OCI-LY7 (cell line): ENCODE data around the gene EGFR. TPM values are rescaled to one million over a fixed set of nuclear protein-coding genes. Genes with fewer than 3 reads are reported as not detected.

Source experiments
- BruUV-seq: library from RNA; stranded (reverse); fragments of 400-500 nt; replicated peaks from 2 replicates; lab custom pipeline; 2021; lab: Mats Ljungman, UMichigan
- CTCF ChIA-PET: fragments of 300-600 bp; sonication (Branson Sonifier 250); formaldehyde crosslinking; loops from one replicate; lab custom pipeline; 2022; ENCODE audit warnings: antibody characterized with exemption; ENCODE audit not compliant: unreplicated experiment; lab: Charles Lee
- POLR2A ChIA-PET: fragments of 300-600 bp; sonication (Branson Sonifier 250); formaldehyde crosslinking; loops from one replicate; lab custom pipeline; 2022; ENCODE audit warnings: antibody characterized with exemption; lab: Charles Lee
- DNase-seq: peaks from one replicate; pipeline ENCODE4 v3.0.0-alpha.2; 2015; ENCODE audit warnings: low spot score
- H2AFZ ChIP-seq: fragments of 200-600 bp; sonication (generic), shearing (Covaris generic); 2 replicates; pipeline ENCODE4 v1.6.1; 2014; ENCODE audit warnings: mild to moderate bottlenecking, antibody characterized with exemption, low read length, moderate library complexity
- H3K27ac ChIP-seq: fragments of 200-600 bp; sonication (generic); 2 replicates; pipeline ENCODE4 v1.5.1; 2014; ENCODE audit warnings: mixed run types, low read depth, mild to moderate bottlenecking, moderate library complexity, low read length, inconsistent platforms; ENCODE audit not compliant: poor library complexity, severe bottlenecking
- H3K36me3 ChIP-seq: fragments of 200-600 bp; sonication (generic); 2 replicates; pipeline ENCODE4 v1.6.1; 2014; ENCODE audit warnings: mild to moderate bottlenecking, antibody characterized with exemption, low read length, moderate library complexity, mixed read lengths; ENCODE audit not compliant: insufficient read depth
- H3K4me1 ChIP-seq: fragments of 200-600 bp; sonication (generic); 2 replicates; pipeline ENCODE4 v1.5.1; 2014; ENCODE audit warnings: mild to moderate bottlenecking, low read length; ENCODE audit not compliant: insufficient read depth, poor library complexity, severe bottlenecking
- H3K4me2 ChIP-seq: fragments of 200-600 bp; sonication (generic); 2 replicates; pipeline ENCODE4 v1.6.1; 2014; ENCODE audit warnings: mild to moderate bottlenecking, low read length
- H3K4me3 ChIP-seq: fragments of 200-600 bp; sonication (generic); 2 replicates; pipeline ENCODE4 v1.5.1; 2014; ENCODE audit warnings: mild to moderate bottlenecking, low read depth, low read length; ENCODE audit not compliant: poor library complexity, severe bottlenecking
- H3K79me2 ChIP-seq: fragments of 200-600 bp; sonication (generic); 2 replicates; pipeline ENCODE4 v1.6.1; 2016; ENCODE audit warnings: low read depth, mild to moderate bottlenecking, low read length, moderate library complexity, mixed read lengths; ENCODE audit not compliant: insufficient read depth
- H3K9me2 ChIP-seq: fragments of 200-600 bp; sonication (generic); 2 replicates; pipeline ENCODE4 v1.6.1; 2016; ENCODE audit warnings: mild to moderate bottlenecking, low read length, mixed read lengths; ENCODE audit not compliant: insufficient read depth
- H3K9me3 ChIP-seq: fragments of 200-600 bp; sonication (generic); 2 replicates; pipeline ENCODE4 v1.6.1; 2014; ENCODE audit warnings: mild to moderate bottlenecking, mixed run types, low read length, mixed read lengths
- H4K20me1 ChIP-seq: fragments of 200-600 bp; sonication (generic); 2 replicates; pipeline ENCODE4 v1.6.1; 2014; ENCODE audit warnings: mild to moderate bottlenecking, antibody characterized with exemption, low read length, moderate library complexity, mixed read lengths; ENCODE audit not compliant: insufficient read depth
- CTCF ChIP-seq: fragments of 200-600 bp; sonication (generic); conservative IDR thresholded peaks from 2 replicates; pipeline ENCODE4 v1.5.1; 2014; ENCODE audit warnings: mild to moderate bottlenecking, antibody characterized with exemption, low read length, moderate library complexity, mixed read lengths
- EZH2phosphoT487 ChIP-seq: fragments of 200-600 bp; sonication (generic); IDR thresholded peaks from 2 replicates; pipeline ENCODE4 v1.6.1; 2018; ENCODE audit warnings: low read depth, borderline replicate concordance, mild to moderate bottlenecking, mixed run types, antibody characterized with exemption, low read length, moderate library complexity, mixed read lengths
- intact Hi-C: fragments of 100-400 bp; cut with micrococcal nuclease; formaldehyde crosslinking; loops from one replicate; pipeline ENCODE4 v1.10.0; 2022; ENCODE audit not compliant: unreplicated experiment
- total RNA-seq, 2 experiments: library from RNA; depleted of rRNA in 1 of 2; stranded (reverse); fragments of >200 nt in 1 of 2; shearing (Covaris generic) in 1 of 2; gene quantifications; 2 replicates each; pipeline ENCODE4 v1.2.3, GENCODE V29; 2014 to 2022

EGFR gene
- total RNA-seq, 2 experiments from 2014 or later = 0.27 TPM; not detected in 1

- Histone ChIP-seq H3K36me3 (no peaks in the 10 kb centered on the region), H3K4me1 (peaks cover 64% of the 10 kb centered on the region), H3K4me3 (no peak overlapping the region), H3K4me2 (no peak overlapping the region), H4K20me1 (no peaks in the 10 kb centered on the region), H3K9me2 (no peaks in the 10 kb centered on the region), H2AFZ (no peak overlapping the region), H3K9me3 (no peaks in the 10 kb centered on the region), H3K27ac (no peak overlapping the region), H3K79me2 (no peaks in the 10 kb centered on the region)
- CTCF ChIA-PET = interaction anchor here (0.6 kb wide), 1 partner anchor 68 kb away, joined by 3 read pairs; no protein-coding TSS in a partner anchor
- intact Hi-C loops = no loop called here
- TF ChIP-seq CTCF = no peak
- no peak for TF ChIP-seq EZH2phosphoT487
- no peak for DNase-seq
- POLR2A ChIA-PET = interaction anchor here (0.6 to 0.7 kb wide), 2 partner anchors 305 to 705 kb away, joined by 3 read pairs; no protein-coding TSS in a partner anchor
- no TSS peak for BruUV-seq
Observed at GRCh38 chr7:55156919-55157763, 138.3 kb downstream of the EGFR start.

- ChIA-PET CTCF (no interaction called here), POLR2A (interaction anchor here (0.6 to 0.7 kb wide), 2 partner anchors 304 to 706 kb away, joined by 3 read pairs; no protein-coding TSS in a partner anchor)
- no peaks in the 10 kb centered on the region for H4K20me1 ChIP-seq
- peaks cover 58% of the 10 kb centered on the region for H3K4me1 ChIP-seq
- no peak for DNase-seq
- no peak overlapping the region for H3K27ac ChIP-seq
- H3K4me3 ChIP-seq = no peak overlapping the region
- no TSS peak for BruUV-seq
- intact Hi-C loops = no loop called here
- no peaks in the 10 kb centered on the region for H3K9me2 ChIP-seq
- H3K79me2 ChIP-seq = no peaks in the 10 kb centered on the region
- no peak overlapping the region for H3K4me2 ChIP-seq
- no peaks in the 10 kb centered on the region for H3K36me3 ChIP-seq
- no peaks in the 10 kb centered on the region for H3K9me3 ChIP-seq
- H2AFZ ChIP-seq = no peak overlapping the region
- no peak for TF ChIP-seq EZH2phosphoT487
- no peak for TF ChIP-seq CTCF
Observed at GRCh38 chr7:55157764-55158105, 138.9 kb downstream of the EGFR start.
